ENCODE measurements around the gene SNX9. TPM values are rescaled to one million over a fixed set of nuclear protein-coding genes. Genes with fewer than 3 reads are reported as not detected.
"Not testable (repeated sequence)": the region's sequence is repeated elsewhere in the genome, so short reads cannot be mapped to it uniquely, and the experiment has no call there.

The SNX9 gene
- total and polyA plus RNA-seq, 5 donors from 2014 or later = 16.4 to 31.6 (median 21.0) TPM

GRCh38 chr6:157937916-157938315, 114.9 kb downstream of the SNX9 start:
- peaks cover 53% of the 10 kb centered on the region for H3K36me3 Mint-ChIP-seq
- ATAC-seq (ENCODE audit: low read depth in 2 of 2) = no peak

DNA sequence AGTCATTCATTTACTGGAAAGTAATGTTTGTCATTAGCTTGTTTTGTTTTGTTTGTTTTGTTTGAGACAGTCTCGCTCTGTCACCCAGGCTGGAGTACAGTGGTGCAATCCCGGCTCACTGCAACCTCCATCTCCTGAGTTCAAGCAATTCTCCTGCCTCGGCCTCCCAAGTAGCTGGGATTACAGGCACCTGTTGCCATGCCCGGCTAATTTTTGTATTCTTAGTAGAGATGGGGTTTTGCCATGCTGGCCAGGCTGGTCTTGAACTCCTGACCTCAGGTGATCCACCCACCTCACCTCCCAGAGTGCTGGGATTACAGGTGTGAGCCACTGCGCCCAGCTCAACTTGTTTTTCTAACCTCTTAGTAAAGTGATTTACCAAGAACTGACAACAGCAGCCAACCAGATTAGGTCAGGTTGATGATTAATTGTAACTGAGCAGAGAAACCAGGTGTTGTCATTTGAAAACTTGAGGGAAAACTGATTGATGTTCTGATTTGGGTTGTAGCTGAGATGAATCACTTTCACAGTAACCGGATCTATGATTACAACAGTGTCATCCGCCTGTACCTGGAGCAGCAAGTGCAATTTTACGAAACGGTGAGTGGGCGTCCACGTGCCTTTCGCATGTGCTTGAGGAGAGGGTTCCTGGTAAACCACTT, 117.5 kb downstream of the SNX9 start:
- peak in 1 of 3 donors; percentile 71 for DNase-seq
- H3K9me3 ChIP-seq (ENCODE audit: control insufficient read depth in 2 of 2, low read length in 2 of 2); H3K9me3 Mint-ChIP-seq; H3K27me3 ChIP-seq (ENCODE audit: control insufficient read depth, insufficient read depth, low read length); H3K27ac ChIP-seq (ENCODE audit: insufficient read depth, low read length, poor library complexity, severe bottlenecking); H3K27me3 Mint-ChIP-seq; H3K4me3 Mint-ChIP-seq; H3K4me3 ChIP-seq (ENCODE audit: low read depth, low read length); H3K4me1 Mint-ChIP-seq; H3K4me1 ChIP-seq (ENCODE audit: control insufficient read depth, insufficient read depth, low read length, poor library complexity, severe bottlenecking): not testable (repeated sequence)
- H3K36me3 Mint-ChIP-seq = peaks cover 55% of the 10 kb centered on the region
- ATAC-seq (ENCODE audit: low read depth in 2 of 2) = peak in 1 of 2 donors; percentile 34
- H3K36me3 ChIP-seq (ENCODE audit: control insufficient read depth, insufficient read depth, low read length) = peaks cover 56% of the 10 kb centered on the region
- peak overlapping the region in 1 of 3 donors; percentile 78 for H3K27ac Mint-ChIP-seq

More at GRCh38 chr6:157937916-157938315, 114.9 kb downstream of the SNX9 start:
- Mint-ChIP-seq H3K27ac (no peak overlapping the region), H3K27me3 (no peaks in the 10 kb centered on the region), H3K4me1 (peaks cover 0 to 11% (median 2%) of the 10 kb centered on the region in 4 donors), H3K9me3 (no peaks in the 10 kb centered on the region), H3K4me3 (no peak overlapping the region)
- DNase-seq = no peak
- no peaks in the 10 kb centered on the region for H3K9me3 ChIP-seq (ENCODE audit: control insufficient read depth in 2 of 2, low read length in 2 of 2)
- H3K27me3 ChIP-seq (ENCODE audit: control insufficient read depth, insufficient read depth, low read length) = no peaks in the 10 kb centered on the region
- H3K4me1 ChIP-seq (ENCODE audit: control insufficient read depth, insufficient read depth, low read length, poor library complexity, severe bottlenecking) = peaks cover 3% of the 10 kb centered on the region
- peaks cover 62% of the 10 kb centered on the region for H3K36me3 ChIP-seq (ENCODE audit: control insufficient read depth, insufficient read depth, low read length)
- no peak overlapping the region for H3K4me3 ChIP-seq (ENCODE audit: low read depth, low read length)
- H3K27ac ChIP-seq (ENCODE audit: insufficient read depth, low read length, poor library complexity, severe bottlenecking) = no peak overlapping the region

GRCh38 chr6:157941101-157941863, 118.2 kb downstream of the SNX9 start:
- Histone ChIP-seq H3K27ac (ENCODE audit: insufficient read depth, low read length, poor library complexity, severe bottlenecking) (no peak overlapping the region), H3K36me3 (ENCODE audit: control insufficient read depth, insufficient read depth, low read length) (peaks cover 55% of the 10 kb centered on the region), H3K4me1 (ENCODE audit: control insufficient read depth, insufficient read depth, low read length, poor library complexity, severe bottlenecking) (peaks cover 3% of the 10 kb centered on the region), H3K4me3 (ENCODE audit: low read depth, low read length) (no peak overlapping the region), H3K27me3 (ENCODE audit: control insufficient read depth, insufficient read depth, low read length) (no peaks in the 10 kb centered on the region), H3K9me3 (ENCODE audit: control insufficient read depth in 2 of 2, low read length in 2 of 2) (no peaks in the 10 kb centered on the region)
- H3K4me1 Mint-ChIP-seq = peaks cover 0 to 5% (median 4%) of the 10 kb centered on the region in 4 donors
- H3K4me3 Mint-ChIP-seq = no peak overlapping the region
- ATAC-seq (ENCODE audit: low read depth in 2 of 2) (no peak), DNase-seq (no peak)
- H3K9me3 Mint-ChIP-seq = peaks cover 0 to 2% (median 0%) of the 10 kb centered on the region in 7 donors
- peaks cover 53% of the 10 kb centered on the region for H3K36me3 Mint-ChIP-seq
- peaks cover 4% of the 10 kb centered on the region for H3K27me3 Mint-ChIP-seq
- no peak overlapping the region for H3K27ac Mint-ChIP-seq

DNA sequence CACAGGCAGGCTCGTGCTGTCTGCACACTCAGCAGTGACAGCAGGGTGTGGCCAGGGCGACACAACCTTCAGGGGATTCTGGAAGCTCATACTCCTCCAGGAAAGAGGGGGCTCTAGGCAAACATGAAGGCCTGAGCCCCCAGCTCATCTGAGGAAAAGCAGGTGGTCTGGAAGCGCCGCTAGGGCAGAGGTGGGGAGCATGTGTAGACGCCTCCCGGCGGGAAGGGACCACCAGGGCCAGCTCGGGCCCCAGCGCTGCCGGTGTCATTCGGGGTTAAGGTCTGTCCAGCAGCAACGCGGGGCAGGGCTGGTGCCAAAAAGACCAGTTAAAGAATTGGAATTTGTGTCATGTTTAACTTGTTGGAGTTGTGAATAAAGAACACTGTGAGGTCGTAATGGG, 119.3 kb downstream of the SNX9 start:
- Mint-ChIP-seq H3K27ac (no peak overlapping the region), H3K27me3 (peaks cover 4% of the 10 kb centered on the region), H3K9me3 (peaks cover 0 to 2% (median 0%) of the 10 kb centered on the region in 7 donors), H3K4me3 (no peak overlapping the region), H3K36me3 (peaks cover 49% of the 10 kb centered on the region), H3K4me1 (peaks cover 1 to 5% (median 4%) of the 10 kb centered on the region in 4 donors)
- no peaks in the 10 kb centered on the region for H3K27me3 ChIP-seq (ENCODE audit: control insufficient read depth, insufficient read depth, low read length)
- no peak for DNase-seq
- no peaks in the 10 kb centered on the region for H3K9me3 ChIP-seq (ENCODE audit: control insufficient read depth in 2 of 2, low read length in 2 of 2)
- no peak overlapping the region for H3K27ac ChIP-seq (ENCODE audit: insufficient read depth, low read length, poor library complexity, severe bottlenecking)
- H3K36me3 ChIP-seq (ENCODE audit: control insufficient read depth, insufficient read depth, low read length) = peaks cover 47% of the 10 kb centered on the region
- no peak for ATAC-seq (ENCODE audit: low read depth in 2 of 2)
- no peak overlapping the region for H3K4me3 ChIP-seq (ENCODE audit: low read depth, low read length)
- H3K4me1 ChIP-seq (ENCODE audit: control insufficient read depth, insufficient read depth, low read length, poor library complexity, severe bottlenecking) = no peaks in the 10 kb centered on the region

DNA sequence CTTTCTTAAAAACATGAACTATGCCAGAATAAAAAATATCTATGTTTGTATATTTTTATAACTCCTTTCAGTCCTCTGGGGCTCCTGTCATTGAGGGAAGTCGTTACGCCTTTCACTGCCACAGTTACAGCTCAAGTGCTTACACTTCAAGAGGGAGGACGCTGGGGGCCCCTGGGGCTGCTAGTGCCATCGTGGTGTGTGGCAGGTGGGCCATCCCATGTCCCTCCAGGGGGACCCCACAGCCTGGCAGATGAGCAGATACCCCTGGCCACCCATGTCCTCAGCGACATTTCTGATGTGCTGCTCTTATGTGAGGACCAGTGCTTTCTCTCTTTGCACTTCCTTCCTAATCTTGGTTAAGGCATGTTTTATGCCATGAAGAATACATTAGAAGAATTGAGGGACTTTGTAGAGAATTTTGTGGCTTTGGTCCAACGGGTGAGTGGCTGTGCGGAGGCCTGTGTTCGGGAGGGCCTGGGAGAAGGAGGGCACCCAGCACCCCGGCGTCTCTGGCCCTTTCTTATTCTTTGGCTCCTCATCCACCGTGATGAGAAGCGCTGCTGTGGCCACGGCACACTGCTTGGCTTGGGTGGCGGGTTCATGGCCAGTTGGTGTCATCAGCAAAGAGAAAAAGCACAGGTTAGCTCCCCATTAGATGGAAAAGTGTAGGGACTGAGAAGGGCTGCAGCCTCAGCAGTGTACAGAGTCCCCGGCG, 120.4 kb downstream of the SNX9 start:
- H3K9me3 ChIP-seq (ENCODE audit: control insufficient read depth in 2 of 2, low read length in 2 of 2) = no peaks in the 10 kb centered on the region
- H3K4me3 ChIP-seq (ENCODE audit: low read depth, low read length) = no peak overlapping the region
- H3K27ac ChIP-seq (ENCODE audit: insufficient read depth, low read length, poor library complexity, severe bottlenecking) = peak overlapping the region; percentile 7
- no peaks in the 10 kb centered on the region for H3K27me3 ChIP-seq (ENCODE audit: control insufficient read depth, insufficient read depth, low read length)
- ATAC-seq (ENCODE audit: low read depth in 2 of 2) = no peak
- Mint-ChIP-seq H3K36me3 (peaks cover 43% of the 10 kb centered on the region), H3K27ac (peak overlapping the region in 1 of 3 donors; percentile 85), H3K27me3 (peaks cover 4% of the 10 kb centered on the region), H3K9me3 (peaks cover 0 to 2% (median 0%) of the 10 kb centered on the region in 7 donors), H3K4me3 (no peak overlapping the region), H3K4me1 (peaks cover 1 to 5% (median 4%) of the 10 kb centered on the region in 4 donors)
- no peaks in the 10 kb centered on the region for H3K4me1 ChIP-seq (ENCODE audit: control insufficient read depth, insufficient read depth, low read length, poor library complexity, severe bottlenecking)
- H3K36me3 ChIP-seq (ENCODE audit: control insufficient read depth, insufficient read depth, low read length) = peaks cover 39% of the 10 kb centered on the region
- no peak for DNase-seq

- ATAC-seq (ENCODE audit: low read depth in 2 of 2) (no peak), DNase-seq (no peak)
- no peak overlapping the region for H3K4me3 Mint-ChIP-seq
- peaks cover 38% of the 10 kb centered on the region for H3K36me3 Mint-ChIP-seq
- peaks cover 4% of the 10 kb centered on the region for H3K27me3 Mint-ChIP-seq
- Histone ChIP-seq H3K9me3 (ENCODE audit: control insufficient read depth in 2 of 2, low read length in 2 of 2) (peaks cover 0 to 2% of the 10 kb centered on the region in 2 experiments), H3K27ac (ENCODE audit: insufficient read depth, low read length, poor library complexity, severe bottlenecking) (no peak overlapping the region), H3K4me1 (ENCODE audit: control insufficient read depth, insufficient read depth, low read length, poor library complexity, severe bottlenecking) (no peaks in the 10 kb centered on the region), H3K27me3 (ENCODE audit: control insufficient read depth, insufficient read depth, low read length) (no peaks in the 10 kb centered on the region), H3K36me3 (ENCODE audit: control insufficient read depth, insufficient read depth, low read length) (peaks cover 34% of the 10 kb centered on the region), H3K4me3 (ENCODE audit: low read depth, low read length) (no peak overlapping the region)
- no peak overlapping the region for H3K27ac Mint-ChIP-seq
- peaks cover 0 to 3% (median 0%) of the 10 kb centered on the region in 7 donors for H3K9me3 Mint-ChIP-seq
- peaks cover 1 to 5% (median 4%) of the 10 kb centered on the region in 4 donors for H3K4me1 Mint-ChIP-seq
These were observed 120.9 kb downstream of the SNX9 start for GRCh38 chr6:157943964-157944283.

DNA sequence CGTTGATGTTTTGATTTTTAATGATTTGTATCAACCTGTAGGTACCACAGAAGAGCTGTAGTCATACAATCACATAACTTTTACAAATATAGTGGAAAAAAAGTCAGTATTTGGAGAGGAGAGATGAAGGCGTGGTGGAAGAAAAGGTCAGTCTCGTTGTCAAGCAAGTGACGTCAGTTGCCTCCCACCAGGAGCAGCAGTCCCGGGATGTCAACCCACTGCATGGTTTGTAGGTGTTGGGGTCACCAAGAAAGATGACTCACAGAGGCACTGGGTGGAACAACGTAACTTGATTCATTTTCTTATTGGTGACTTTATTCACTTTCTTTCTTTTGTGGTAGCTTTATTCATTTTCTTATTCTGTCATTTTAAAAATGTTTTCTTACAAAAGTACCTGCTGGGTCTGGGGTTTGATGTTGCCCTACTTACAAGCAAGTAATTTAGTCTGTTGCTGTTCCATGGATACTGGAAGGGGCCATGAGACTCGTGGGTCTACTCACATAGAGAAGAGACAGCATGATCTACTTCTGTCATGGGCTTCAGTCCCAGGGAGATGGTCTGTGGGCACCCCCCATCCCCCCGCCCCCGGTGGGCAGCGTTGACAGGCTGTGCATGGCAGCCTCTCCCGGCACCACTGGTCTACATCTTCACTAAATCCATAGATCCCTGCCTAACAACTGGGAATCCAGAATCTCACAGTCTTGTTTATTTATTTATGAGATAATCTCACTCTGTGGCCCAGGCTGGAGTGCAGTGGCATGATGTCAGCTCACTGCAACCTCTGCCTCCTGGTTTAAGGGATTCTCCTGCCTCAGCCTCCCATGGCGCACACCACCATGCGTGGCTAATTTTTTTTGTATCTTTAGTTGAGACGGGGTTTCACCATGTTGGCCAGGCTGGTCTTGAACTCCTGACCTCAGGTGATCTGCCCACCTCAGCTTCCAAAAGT, 122.2 kb downstream of the SNX9 start:
- no peaks in the 10 kb centered on the region for H3K27me3 ChIP-seq (ENCODE audit: control insufficient read depth, insufficient read depth, low read length)
- H3K27me3 Mint-ChIP-seq = peaks cover 12% of the 10 kb centered on the region
- H3K4me3 Mint-ChIP-seq = no peak overlapping the region
- H3K27ac ChIP-seq (ENCODE audit: insufficient read depth, low read length, poor library complexity, severe bottlenecking) = no peak overlapping the region
- DNase-seq = no peak
- no peaks in the 10 kb centered on the region for H3K4me1 ChIP-seq (ENCODE audit: control insufficient read depth, insufficient read depth, low read length, poor library complexity, severe bottlenecking)
- peaks cover 0 to 5% (median 3%) of the 10 kb centered on the region in 4 donors for H3K4me1 Mint-ChIP-seq
- peaks cover 25% of the 10 kb centered on the region for H3K36me3 ChIP-seq (ENCODE audit: control insufficient read depth, insufficient read depth, low read length)
- peaks cover 30% of the 10 kb centered on the region for H3K36me3 Mint-ChIP-seq
- peaks cover 0 to 10% (median 3%) of the 10 kb centered on the region in 7 donors for H3K9me3 Mint-ChIP-seq
- ATAC-seq (ENCODE audit: low read depth in 2 of 2) = no peak
- H3K27ac Mint-ChIP-seq = peak overlapping the region in 2 of 3 donors; percentile 45 to 55
- peaks cover 0 to 15% of the 10 kb centered on the region in 2 experiments for H3K9me3 ChIP-seq (ENCODE audit: control insufficient read depth in 2 of 2, low read length in 2 of 2)
- H3K4me3 ChIP-seq (ENCODE audit: low read depth, low read length) = no peak overlapping the region

Measured in CD4-positive, CD25-positive, alpha-beta regulatory T cell (primary cell).